Caco-2 (cell line): Measurements from ENCODE around the gene NFATC1. TPM values are rescaled to one million over a fixed set of nuclear protein-coding genes. Genes with fewer than 3 reads are reported as not detected.

Source experiments
- BruUV-seq: library from RNA; stranded (reverse); fragments of 400-500 nt; replicated peaks from 2 replicates; lab custom pipeline; 2021; lab: Mats Ljungman, UMichigan
- CTCF ChIA-PET: fragments of 300-600 bp; sonication (Branson Sonifier 250); formaldehyde crosslinking; loops from one replicate; lab custom pipeline; 2022; ENCODE audit warnings: antibody characterized with exemption; lab: Charles Lee
- POLR2A ChIA-PET: fragments of 300-600 bp; sonication (Branson Sonifier 250); formaldehyde crosslinking; loops from one replicate; lab custom pipeline; 2022; ENCODE audit warnings: antibody characterized with exemption; lab: Charles Lee
- DNase-seq, 2 experiments: peaks; one replicate each; pipeline versions ENCODE4 v3.0.0 to v3.0.0-alpha.2; 2020 to 2022
- H3K27me3 ChIP-seq: replicated peaks from 2 replicates; pipeline ENCODE4 v1.6.0; 2011; ENCODE audit warnings: low read length; ENCODE audit not compliant: control insufficient read depth, insufficient read depth
- H3K36me3 ChIP-seq: 2 replicates; pipeline ENCODE4 v1.5.1; 2011; ENCODE audit warnings: low read length; ENCODE audit not compliant: control insufficient read depth, insufficient read depth
- H3K4me1 ChIP-seq: fragments of 250-450 bp; sonication (Bioruptor Pico); 2 replicates; pipeline ENCODE4 v1.5.1; 2020; ENCODE audit warnings: mild to moderate bottlenecking
- H3K4me3 ChIP-seq: 2 replicates; pipeline ENCODE4 v1.5.1; 2011; ENCODE audit warnings: low read depth, mild to moderate bottlenecking, control low read depth, low read length
- H3K9me3 ChIP-seq: fragments of 250-450 bp; sonication (Bioruptor Pico); 2 replicates; pipeline ENCODE4 v1.5.1; 2020; ENCODE audit warnings: mild to moderate bottlenecking, moderate library complexity
- H3K27ac Mint-ChIP-seq: one replicate; pipeline ENCODE4 v1.8.0; 2022; ENCODE audit warnings: mixed read lengths; ENCODE audit not compliant: unreplicated experiment
- H3K27me3 Mint-ChIP-seq: one replicate; pipeline ENCODE4 v1.8.0; 2022; ENCODE audit warnings: mixed read lengths; ENCODE audit not compliant: insufficient read depth, unreplicated experiment
- H3K36me3 Mint-ChIP-seq: one replicate; pipeline ENCODE4 v1.8.0; 2022; ENCODE audit warnings: mild to moderate bottlenecking, mixed read lengths; ENCODE audit not compliant: insufficient read depth, unreplicated experiment
- H3K4me1 Mint-ChIP-seq: one replicate; pipeline ENCODE4 v1.8.0; 2022; ENCODE audit warnings: low read depth, mixed read lengths; ENCODE audit not compliant: unreplicated experiment
- H3K4me3 Mint-ChIP-seq: one replicate; pipeline ENCODE4 v1.8.0; 2022; ENCODE audit warnings: mild to moderate bottlenecking, moderate library complexity, mixed read lengths; ENCODE audit not compliant: unreplicated experiment
- H3K9me3 Mint-ChIP-seq: one replicate; pipeline ENCODE4 v1.8.0; 2022; ENCODE audit warnings: mixed read lengths; ENCODE audit not compliant: unreplicated experiment
- CTCF ChIP-seq, 2 experiments: fragments of 200-600 bp in 1 of 2; IDR thresholded peaks; 1 replicate in 1 of 2; 2 replicates in 1 of 2; pipeline versions ENCODE4 v1.5.1 to v1.8.0; 2011 to 2022; ENCODE audit warnings: antibody characterized with exemption in 1 of 2, control low read depth in 1 of 2, inconsistent platforms in 1 of 2, low read depth in 1 of 2, low read length in 1 of 2, mild to moderate bottlenecking in 1 of 2, moderate library complexity in 1 of 2; ENCODE audit not compliant: insufficient read depth in 1 of 2, severe bottlenecking in 1 of 2, unreplicated experiment in 1 of 2
- intact Hi-C: fragments of 100-400 bp; cut with micrococcal nuclease; formaldehyde crosslinking; loops from one replicate; pipeline ENCODE4 v1.10.0; 2022; ENCODE audit not compliant: unreplicated experiment
- total RNA-seq: library from RNA; stranded (reverse); gene quantifications from 2 replicates; pipeline ENCODE4 v1.2.3, GENCODE V29; 2022

NFATC1 gene
- total RNA-seq, 1 experiment from 2014 or later, result 0.66 TPM

- CTCF ChIA-PET, result no interaction called here
- H3K4me1 Mint-ChIP-seq, result no peaks in the 10 kb centered on the region
- Histone ChIP-seq H3K36me3 (no peaks in the 10 kb centered on the region), H3K9me3 (no peaks in the 10 kb centered on the region), H3K4me1 (no peaks in the 10 kb centered on the region), H3K27me3 (no peaks in the 10 kb centered on the region), H3K4me3 (no peak overlapping the region)
- TF ChIP-seq CTCF (IDR thresholded peaks at IDR 0.05; ENCODE audit: insufficient read depth in 1 of 2, low read depth in 1 of 2, low read length in 1 of 2, severe bottlenecking in 1 of 2, unreplicated experiment in 1 of 2), result no peak
- no peak overlapping the region for H3K27ac Mint-ChIP-seq
- H3K27me3 Mint-ChIP-seq, result no peaks in the 10 kb centered on the region
- DNase-seq, result no peak
- BruUV-seq, result no TSS peak
- H3K4me3 Mint-ChIP-seq, result no peak overlapping the region
- intact Hi-C loops, result no loop called here
- no peaks in the 10 kb centered on the region for H3K9me3 Mint-ChIP-seq
- POLR2A ChIA-PET, result no interaction called here
- peaks cover 5% of the 10 kb centered on the region for H3K36me3 Mint-ChIP-seq
These were observed 18.4 kb upstream of the NFATC1 start for GRCh38 chr18:79377187-79377891.

- peaks cover 5% of the 10 kb centered on the region for H3K36me3 Mint-ChIP-seq
- Histone ChIP-seq H3K27me3 (no peaks in the 10 kb centered on the region), H3K9me3 (no peaks in the 10 kb centered on the region), H3K4me1 (no peaks in the 10 kb centered on the region), H3K36me3 (no peaks in the 10 kb centered on the region), H3K4me3 (no peak overlapping the region)
- intact Hi-C loops, result no loop called here
- no peaks in the 10 kb centered on the region for H3K4me1 Mint-ChIP-seq
- no peak for DNase-seq
- TF ChIP-seq CTCF (IDR thresholded peaks at IDR 0.05; ENCODE audit: insufficient read depth in 1 of 2, low read depth in 1 of 2, low read length in 1 of 2, severe bottlenecking in 1 of 2, unreplicated experiment in 1 of 2), result no peak
- BruUV-seq, result no TSS peak
- ChIA-PET POLR2A (no interaction called here), CTCF (no interaction called here)
- H3K9me3 Mint-ChIP-seq, result no peaks in the 10 kb centered on the region
- no peak overlapping the region for H3K27ac Mint-ChIP-seq
- H3K4me3 Mint-ChIP-seq, result no peak overlapping the region
- no peaks in the 10 kb centered on the region for H3K27me3 Mint-ChIP-seq
These were observed 17.0 kb upstream of the NFATC1 start for GRCh38 chr18:79378536-79379250.

GRCh38 chr18:79379251-79379905 is 16.4 kb upstream of the NFATC1 start:
- Mint-ChIP-seq H3K9me3 (no peaks in the 10 kb centered on the region), H3K36me3 (peaks cover 5% of the 10 kb centered on the region), H3K4me1 (peaks cover 5% of the 10 kb centered on the region), H3K4me3 (no peak overlapping the region), H3K27ac (no peak overlapping the region), H3K27me3 (peaks cover 4% of the 10 kb centered on the region)
- H3K4me3 ChIP-seq, result no peak overlapping the region
- CTCF ChIA-PET, result no interaction called here
- POLR2A ChIA-PET, result no interaction called here
- TF ChIP-seq CTCF (IDR thresholded peaks at IDR 0.05; ENCODE audit: insufficient read depth in 1 of 2, low read depth in 1 of 2, low read length in 1 of 2, severe bottlenecking in 1 of 2, unreplicated experiment in 1 of 2), result no peak
- BruUV-seq, result no TSS peak
- no peak for DNase-seq
- H3K36me3 ChIP-seq, result no peaks in the 10 kb centered on the region
- no peaks in the 10 kb centered on the region for H3K27me3 ChIP-seq
- H3K4me1 ChIP-seq, result no peaks in the 10 kb centered on the region
- intact Hi-C loops, result no loop called here
- no peaks in the 10 kb centered on the region for H3K9me3 ChIP-seq
